Right lobe of liver (tissue), 4 donors: ENCODE measurements around the gene MYO3B.

ENCODE experiments used
- CTCF ChIP-seq, 4 donors: fragments of 200-600 bp in 3 of 4; fragments of 450-650 bp in 1 of 4; IDR thresholded peaks; one replicate each; pipeline versions ENCODE4 v1.5.1 to v1.8.0; 2016 to 2022; ENCODE audit warnings: antibody characterized with exemption in 4 of 4, mild to moderate bottlenecking in 2 of 4
- POLR2A ChIP-seq: fragments of 450-650 bp; IDR thresholded peaks from one replicate; pipeline ENCODE4 v1.6.1; 2017; ENCODE audit warnings: antibody characterized with exemption, mild to moderate bottlenecking
- donor health status: DM: no; HTN: no; CAD: no.
- donor health status: DM: no; HTN: no; CAD: no.
- donor health status: DM: no; HTN: yes; CAD: no.

- TF ChIP-seq CTCF (IDR thresholded peaks at IDR 0.05) (no peak), POLR2A (no peak)
These were observed 50.0 kb downstream of the MYO3B start for GRCh38 chr2:170227951-170228350.
